Peyer's patch (tissue), 4 donors: Measurements from ENCODE around the gene IQCN. TPM values are rescaled to one million over a fixed set of nuclear protein-coding genes. Genes with fewer than 3 reads are reported as not detected.

Source experiments
- DNase-seq, 3 donors: peaks; one replicate each; pipeline ENCODE4 v3.0.0-alpha.2; 2017 to 2019
- H3K27ac ChIP-seq, 4 donors: fragments of 200-600 bp; sonication (generic); one replicate each; pipeline ENCODE4 v1.5.1; 2016 to 2019
- H3K27me3 ChIP-seq, 2 donors: fragments of 200-600 bp; sonication (generic); one replicate each; pipeline ENCODE4 v1.5.1; 2019
- H3K36me3 ChIP-seq, 3 donors: fragments of 200-600 bp; sonication (generic); one replicate each; pipeline ENCODE4 v1.5.1; 2016 to 2019
- H3K4me1 ChIP-seq, 4 donors: fragments of 200-600 bp; sonication (generic); one replicate each; pipeline ENCODE4 v1.5.1; 2016 to 2019
- H3K4me3 ChIP-seq, 4 donors: fragments of 200-600 bp; sonication (generic); 1 replicate in 3 of 4; 2 replicates in 1 of 4; pipeline ENCODE4 v1.5.1; 2016 to 2019; ENCODE audit warnings: mild to moderate bottlenecking in 1 of 4
- H3K9me3 ChIP-seq, 4 donors: fragments of 200-600 bp; sonication (generic); one replicate each; pipeline ENCODE4 v1.5.1; 2016 to 2019; ENCODE audit warnings: mild to moderate bottlenecking in 1 of 4
- CTCF ChIP-seq, 6 experiments: fragments of 450-650 bp in 4 of 6; fragments of 200-600 bp in 2 of 6; sonication (generic) in 1 of 6; IDR thresholded peaks; one replicate each; pipeline ENCODE4 v1.5.1; 2017 to 2019; ENCODE audit warnings: antibody characterized with exemption in 6 of 6, mild to moderate bottlenecking in 3 of 6, moderate library complexity in 1 of 6
- POLR2A ChIP-seq, 2 donors: fragments of 450-650 bp; IDR thresholded peaks; one replicate each; pipeline ENCODE4 v1.5.1; 2017; ENCODE audit warnings: antibody characterized with exemption in 2 of 2, mild to moderate bottlenecking in 2 of 2, moderate library complexity in 2 of 2
- total RNA-seq, 4 donors: library from RNA; depleted of rRNA; stranded (reverse); fragments of >200 nt; gene quantifications; one replicate each; pipeline ENCODE4 v1.1.0, GENCODE V29; 2016

Gene IQCN
- total RNA-seq, 4 donors from 2014 or later = 7.4 to 40.2 (median 17.0) TPM

DNA sequence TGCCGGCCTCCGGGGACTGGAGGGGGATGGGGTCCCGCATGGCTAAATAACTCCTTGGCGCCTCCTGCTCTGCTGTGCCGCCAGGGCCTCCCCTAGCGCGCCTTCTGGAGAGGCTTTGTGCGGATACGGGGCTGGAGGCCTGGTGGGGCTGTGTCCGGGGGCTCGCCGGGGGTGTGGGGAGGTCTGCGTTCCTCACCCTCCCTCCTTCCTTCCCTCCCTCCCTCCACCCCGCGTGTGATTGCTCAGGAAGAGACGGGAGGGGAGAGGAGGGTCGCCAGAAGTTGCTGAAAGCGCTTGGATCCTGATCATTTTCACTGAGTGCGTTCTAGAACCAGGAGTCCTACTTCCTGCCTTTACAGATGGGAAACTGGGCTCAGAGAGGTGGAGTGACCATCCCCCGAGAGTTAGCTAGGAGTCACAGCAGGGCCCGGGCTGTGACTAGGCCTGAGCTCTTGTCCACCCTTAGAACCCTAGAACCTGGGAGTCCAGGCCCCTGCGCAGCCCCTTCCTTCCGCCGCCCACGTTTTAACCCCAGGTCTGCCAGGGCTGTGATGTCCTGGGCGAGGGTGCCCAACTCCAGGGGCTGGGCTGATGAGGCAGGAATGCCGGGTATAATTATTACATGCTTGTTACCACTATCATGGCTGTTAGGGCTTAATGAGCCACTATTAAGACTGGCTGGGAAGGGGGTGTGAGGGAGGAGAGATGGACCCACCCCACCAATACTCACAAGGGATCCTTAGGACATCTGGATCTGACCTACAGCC, 8.0 kb upstream of the IQCN start:
- peaks cover 12 to 47% (median 14%) of the 10 kb centered on the region in 4 donors for H3K4me1 ChIP-seq
- peak in 1 of 3 donors; percentile 77 for DNase-seq
- TF ChIP-seq CTCF (IDR thresholded peaks at IDR 0.05) (peak in 4 of 6 experiments; percentile 1 to 42 (median 34)), POLR2A (IDR thresholded peaks at IDR 0.05) (peak; percentile 35 to 92)
- H3K4me3 ChIP-seq = peak overlapping the region; percentile 35 to 67 (median 46)
- no peaks in the 10 kb centered on the region for H3K9me3 ChIP-seq
- H3K27me3 ChIP-seq = no peaks in the 10 kb centered on the region
- H3K36me3 ChIP-seq = peaks cover 0 to 21% (median 0%) of the 10 kb centered on the region in 3 donors
- H3K27ac ChIP-seq = peak overlapping the region; percentile 94 to 100 (median 100)

GRCh38 chr19:18281082-18282020, 7.1 kb upstream of the IQCN start, which contains the start of gene JUND:
Gene JUND (minus strand): TSS chr19:18281622. CDS start chr19:18281484, 138 bp downstream.
- Histone ChIP-seq H3K4me3 (peak within 1 kb of the TSS; percentile 72 to 100 (median 90)), H3K36me3 (peaks cover 0 to 26% (median 0%) of the 10 kb centered on the region in 3 donors), H3K27me3 (no peaks in the 10 kb centered on the region), H3K4me1 (peaks cover 12 to 53% (median 16%) of the 10 kb centered on the region in 4 donors), H3K9me3 (no peaks in the 10 kb centered on the region), H3K27ac (peak within 1 kb of the TSS; percentile 100)
- TF ChIP-seq CTCF (IDR thresholded peaks at IDR 0.05) (peak in 2 of 6 experiments; percentile 20 to 23), POLR2A (IDR thresholded peaks at IDR 0.05) (peak; percentile 93 to 99)
- peak; percentile 93 to 99 (median 98) for DNase-seq

- TF ChIP-seq CTCF (IDR thresholded peaks at IDR 0.05) (peak in 1 of 6 experiments; percentile 20), POLR2A (IDR thresholded peaks at IDR 0.05) (peak; percentile 92 to 95)
- Histone ChIP-seq H3K4me1 (peaks cover 14 to 61% (median 18%) of the 10 kb centered on the region in 4 donors), H3K27ac (peak overlapping the region; percentile 100), H3K9me3 (no peaks in the 10 kb centered on the region), H3K4me3 (peak overlapping the region; percentile 72 to 100 (median 90)), H3K36me3 (peaks cover 0 to 31% (median 0%) of the 10 kb centered on the region in 3 donors), H3K27me3 (no peaks in the 10 kb centered on the region)
- DNase-seq = peak; percentile 86 to 94 (median 92)
These were observed 6.2 kb upstream of the IQCN start for GRCh38 chr19:18280247-18281081.

GRCh38 chr19:18279516-18280246, 5.4 kb upstream of the IQCN start:
- peaks cover 17 to 61% (median 20%) of the 10 kb centered on the region in 4 donors for H3K4me1 ChIP-seq
- peak overlapping the region; percentile 72 to 100 (median 90) for H3K4me3 ChIP-seq
- H3K36me3 ChIP-seq = peaks cover 0 to 31% (median 0%) of the 10 kb centered on the region in 3 donors
- TF ChIP-seq CTCF (IDR thresholded peaks at IDR 0.05) = peak; percentile 85 to 97 (median 92)
- peak; percentile 75 to 97 for TF ChIP-seq POLR2A (IDR thresholded peaks at IDR 0.05)
- H3K27me3 ChIP-seq = no peaks in the 10 kb centered on the region
- DNase-seq = peak; percentile 92 to 96 (median 93)
- H3K9me3 ChIP-seq = no peaks in the 10 kb centered on the region
- H3K27ac ChIP-seq = peak overlapping the region; percentile 100
